SW480 (cell line): ENCODE results near the gene PLCB4.
"Not testable (repeated sequence)": the region's sequence is repeated elsewhere in the genome, so short reads cannot be mapped to it uniquely, and the experiment has no call there.

ENCODE experiments used
- DNase-seq: peaks from one replicate; pipeline ENCODE4 v3.0.0-alpha.2; 2016; ENCODE audit warnings: low spot score

PLCB4 gene

GRCh38 chr20:9142809-9143208, 73.9 kb downstream of the PLCB4 start:
- DNase-seq: no peak

- DNase-seq: no peak
Measured at GRCh38 chr20:9143926-9144325, 75.0 kb downstream of the PLCB4 start.

GRCh38 chr20:9144643-9145042, 75.8 kb downstream of the PLCB4 start:
- no peak for DNase-seq

GRCh38 chr20:9145142-9145541, 76.3 kb downstream of the PLCB4 start:
- DNase-seq: no peak

GRCh38 chr20:9146649-9147048, 77.8 kb downstream of the PLCB4 start:
- no peak for DNase-seq

- DNase-seq: peak; percentile 11
Measured at GRCh38 chr20:9147547-9148024, 78.7 kb downstream of the PLCB4 start.

- DNase-seq: no peak
Measured at GRCh38 chr20:9148291-9148690, 79.4 kb downstream of the PLCB4 start.

GRCh38 chr20:9149087-9149486, 80.2 kb downstream of the PLCB4 start:
- no peak for DNase-seq

GRCh38 chr20:9149796-9150195, 80.9 kb downstream of the PLCB4 start:
- no peak for DNase-seq

GRCh38 chr20:9150679-9151078, 81.8 kb downstream of the PLCB4 start:
- no peak for DNase-seq

GRCh38 chr20:9152139-9152538, 83.3 kb downstream of the PLCB4 start:
- DNase-seq: not testable (repeated sequence)

- no peak for DNase-seq
Measured at GRCh38 chr20:9154464-9155024, 85.7 kb downstream of the PLCB4 start.

GRCh38 chr20:9156529-9157280, 87.8 kb downstream of the PLCB4 start:
- DNase-seq: no peak

GRCh38 chr20:9160331-9160730, 91.4 kb downstream of the PLCB4 start:
- no peak for DNase-seq

GRCh38 chr20:9160757-9161156, 91.9 kb downstream of the PLCB4 start:
- DNase-seq: no peak

GRCh38 chr20:9161311-9161710, 92.4 kb downstream of the PLCB4 start:
- DNase-seq: no peak

GRCh38 chr20:9163251-9163650, 94.4 kb downstream of the PLCB4 start:
- no peak for DNase-seq

- no peak for DNase-seq
Measured at GRCh38 chr20:9163995-9164394, 95.1 kb downstream of the PLCB4 start.

GRCh38 chr20:9165261-9165660, 96.4 kb downstream of the PLCB4 start:
- no peak for DNase-seq

GRCh38 chr20:9166153-9166780, 97.4 kb downstream of the PLCB4 start:
- peak; percentile 20 for DNase-seq

GRCh38 chr20:9169409-9169808, 100.5 kb downstream of the PLCB4 start:
- DNase-seq: no peak

- peak; percentile 80 for DNase-seq
Measured at GRCh38 chr20:9172851-9173250, 104.0 kb downstream of the PLCB4 start.

- no peak for DNase-seq
Measured at GRCh38 chr20:9177278-9177677, 108.4 kb downstream of the PLCB4 start.
